Measurements from ENCODE around the gene REG4. TPM values are rescaled to one million over a fixed set of nuclear protein-coding genes. Genes with fewer than 3 reads are reported as not detected.

Gene REG4
- total RNA-seq, 1 donor from 2014 or later: 0.16 TPM

DNA sequence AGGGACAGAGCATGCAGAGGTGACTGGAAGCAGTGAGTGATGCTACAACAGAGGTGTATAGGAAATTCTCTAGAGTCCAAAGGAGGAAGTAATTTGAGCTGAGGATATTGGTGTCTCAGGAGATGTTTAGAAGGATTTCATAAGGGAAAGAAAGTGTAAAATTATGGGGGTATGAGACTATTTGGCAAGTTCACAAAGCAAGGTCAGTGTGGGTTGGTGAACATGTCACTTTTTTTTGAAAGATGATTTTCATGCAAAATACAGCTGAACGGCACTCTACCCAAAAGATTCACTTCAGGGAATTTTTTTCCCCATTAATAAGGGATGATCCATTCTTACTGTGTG lies 66.7 kb downstream of the REG4 start:
- H3K27ac Mint-ChIP-seq: no peak overlapping the region
- TF ChIP-seq, protein P1, sequence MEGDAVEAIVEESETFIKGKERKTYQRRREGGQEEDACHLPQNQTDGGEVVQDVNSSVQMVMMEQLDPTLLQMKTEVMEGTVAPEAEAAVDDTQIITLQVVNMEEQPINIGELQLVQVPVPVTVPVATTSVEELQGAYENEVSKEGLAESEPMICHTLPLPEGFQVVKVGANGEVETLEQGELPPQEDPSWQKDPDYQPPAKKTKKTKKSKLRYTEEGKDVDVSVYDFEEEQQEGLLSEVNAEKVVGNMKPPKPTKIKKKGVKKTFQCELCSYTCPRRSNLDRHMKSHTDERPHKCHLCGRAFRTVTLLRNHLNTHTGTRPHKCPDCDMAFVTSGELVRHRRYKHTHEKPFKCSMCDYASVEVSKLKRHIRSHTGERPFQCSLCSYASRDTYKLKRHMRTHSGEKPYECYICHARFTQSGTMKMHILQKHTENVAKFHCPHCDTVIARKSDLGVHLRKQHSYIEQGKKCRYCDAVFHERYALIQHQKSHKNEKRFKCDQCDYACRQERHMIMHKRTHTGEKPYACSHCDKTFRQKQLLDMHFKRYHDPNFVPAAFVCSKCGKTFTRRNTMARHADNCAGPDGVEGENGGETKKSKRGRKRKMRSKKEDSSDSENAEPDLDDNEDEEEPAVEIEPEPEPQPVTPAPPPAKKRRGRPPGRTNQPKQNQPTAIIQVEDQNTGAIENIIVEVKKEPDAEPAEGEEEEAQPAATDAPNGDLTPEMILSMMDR (IDR thresholded peaks at IDR 0.05; ENCODE audit: unreplicated experiment): no peak
- no peak overlapping the region for H3K4me3 Mint-ChIP-seq
- peaks cover 19% of the 10 kb centered on the region for H3K36me3 Mint-ChIP-seq
- H3K27me3 Mint-ChIP-seq (ENCODE audit: low read depth): peaks cover 3% of the 10 kb centered on the region
- H3K9me3 Mint-ChIP-seq: no peaks in the 10 kb centered on the region
- peaks cover 10% of the 10 kb centered on the region for H3K4me1 Mint-ChIP-seq
- DNase-seq (ENCODE audit: low spot score in 2 of 2, unreplicated experiment in 2 of 2): no peak

Other genes starting within 250 kb of the REG4 start
- gene ZNF697, start 163.2 kb downstream of the REG4 start, total RNA-seq: 20.3 to 21.8 TPM (median 20.6 TPM) in 3 replicates
- 142 to 151 TPM (median 149 TPM) in 3 replicates for gene PHGDH, start 99.5 kb downstream of the REG4 start, total RNA-seq
- 0.47 to 1.4 TPM (median 0.51 TPM) in 3 replicates for gene HMGCS2, start 42.6 kb downstream of the REG4 start, total RNA-seq
- 0.07 TPM in 1 of 3 replicates, not detected in the others for gene ADAM30, start 85.1 kb upstream of the REG4 start, total RNA-seq

All from mesothelial cell of epicardium (in vitro differentiated cells).